Measurements from ENCODE around the gene HMX3. TPM values are rescaled to one million over a fixed set of nuclear protein-coding genes. Genes with fewer than 3 reads are reported as not detected.
A peak's percentile ranks its signal among the peaks of the same experiment; 100 is the strongest.
"Not testable (repeated sequence)": the region's sequence is repeated elsewhere in the genome, so short reads cannot be mapped to it uniquely, and the experiment has no call there.

HMX3 gene
- total RNA-seq, 1 experiment from 2014 or later, result not detected

DNA sequence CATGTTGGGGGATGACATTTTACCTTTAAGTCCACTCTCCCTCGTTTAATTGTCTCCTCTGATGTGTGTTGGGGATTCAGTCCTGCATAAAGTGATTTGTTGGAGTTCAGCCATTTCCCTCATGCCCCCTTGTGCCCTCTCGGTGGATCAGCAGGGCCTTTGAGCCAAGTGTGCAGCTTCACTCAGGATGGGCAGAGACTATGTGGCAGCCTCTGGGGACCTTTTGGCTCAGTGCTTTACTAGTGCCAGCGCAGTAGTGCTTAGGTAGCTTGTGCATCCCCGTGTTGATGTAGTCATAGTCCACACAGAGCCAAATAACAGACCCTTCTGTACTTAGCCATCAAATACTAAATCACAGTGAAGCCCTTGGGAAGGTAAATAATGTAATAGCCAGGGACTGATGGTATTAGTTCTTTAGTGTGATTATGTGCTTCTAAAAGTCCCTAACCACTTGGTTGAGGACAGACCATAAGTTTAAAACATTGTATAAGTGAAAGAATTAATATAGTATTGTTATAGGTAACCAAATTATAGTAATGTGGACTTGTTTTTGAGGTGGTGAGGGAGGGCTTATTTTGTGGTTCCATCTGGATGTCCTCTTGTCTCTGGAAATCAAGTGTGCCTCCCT, 29.8 kb downstream of the HMX3 start:
- peaks cover 18% of the 10 kb centered on the region for H3K36me3 ChIP-seq (replicated peaks; ENCODE audit: control insufficient read depth, insufficient read depth, low read length)
- DNase-seq, result peak; percentile 13
- H3K4me3 ChIP-seq (ENCODE audit: insufficient read depth, low read depth, low read length), result no peak overlapping the region
- H3K27me3 ChIP-seq (ENCODE audit: control insufficient read depth, insufficient read depth, low read length), result no peaks in the 10 kb centered on the region

DNA sequence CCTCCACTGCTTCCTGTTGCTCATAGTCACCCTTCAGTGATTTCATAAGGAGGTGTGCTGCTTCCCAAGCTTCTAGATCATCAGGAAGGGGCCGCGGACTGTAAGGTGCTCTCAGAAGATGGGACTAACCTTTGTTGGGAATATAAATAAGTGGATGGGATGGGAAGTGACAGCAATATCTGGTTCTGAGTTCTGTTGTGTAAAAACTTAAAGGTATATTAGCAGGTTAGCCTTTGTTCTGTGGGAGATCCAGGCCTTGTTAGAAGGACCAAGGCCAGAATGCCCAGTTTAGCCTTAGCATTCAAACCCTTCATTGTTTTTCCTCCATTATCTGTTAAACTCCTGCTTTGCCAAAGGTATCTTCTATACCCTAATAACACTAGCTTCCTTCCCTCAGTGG, 30.8 kb downstream of the HMX3 start:
- DNase-seq, result no peak
- Histone ChIP-seq H3K27me3 (ENCODE audit: control insufficient read depth, insufficient read depth, low read length) (no peaks in the 10 kb centered on the region), H3K4me3 (ENCODE audit: insufficient read depth, low read depth, low read length) (no peak overlapping the region), H3K36me3 (replicated peaks; ENCODE audit: control insufficient read depth, insufficient read depth, low read length) (peaks cover 14% of the 10 kb centered on the region)

DNA sequence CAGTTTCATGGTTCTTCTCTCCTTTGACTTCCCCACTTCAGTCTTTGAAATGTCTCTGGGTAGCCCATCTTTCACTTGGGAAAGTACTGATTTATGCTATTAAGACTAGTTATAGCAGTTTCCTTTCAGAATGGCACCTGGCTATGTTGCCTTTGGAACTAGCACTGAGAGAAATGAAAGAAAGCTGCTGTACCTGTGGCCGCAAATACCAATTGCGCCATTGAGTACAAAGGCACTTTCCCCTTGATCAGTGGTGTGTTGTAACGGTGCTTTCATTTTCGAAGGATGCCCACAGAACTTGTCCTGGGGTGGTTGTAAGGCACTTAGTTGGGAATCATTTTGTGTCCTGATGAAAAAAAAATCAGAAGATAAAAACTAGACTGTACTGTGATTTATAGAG, 35.2 kb downstream of the HMX3 start:
- no peak for DNase-seq
- no peaks in the 10 kb centered on the region for H3K27me3 ChIP-seq (ENCODE audit: control insufficient read depth, insufficient read depth, low read length)
- H3K4me3 ChIP-seq (ENCODE audit: insufficient read depth, low read depth, low read length), result no peak overlapping the region
- peaks cover 2% of the 10 kb centered on the region; the same call in 1 of the 2 replicates for H3K36me3 ChIP-seq (replicated peaks; ENCODE audit: control insufficient read depth, insufficient read depth, low read length)

DNA sequence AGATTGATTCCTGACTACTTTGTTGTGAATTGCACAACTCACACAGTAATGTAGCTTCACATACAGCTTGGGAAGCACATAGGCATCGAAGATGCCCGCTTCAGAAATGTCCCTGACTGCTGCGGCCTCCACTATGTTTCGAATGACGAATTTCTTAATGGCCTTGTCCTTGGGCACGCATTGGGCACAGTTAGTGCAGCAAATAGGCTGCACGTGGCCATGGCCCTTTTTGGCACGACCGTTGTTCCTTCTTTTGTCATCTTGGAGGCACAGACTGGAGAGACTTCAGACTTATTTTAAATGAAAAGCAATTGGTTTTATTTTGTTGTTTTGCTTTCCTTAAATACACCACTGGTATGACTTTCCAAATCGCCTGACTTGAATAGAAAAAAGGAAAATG, 35.8 kb downstream of the HMX3 start:
- H3K4me3 ChIP-seq (ENCODE audit: insufficient read depth, low read depth, low read length), result not testable (repeated sequence)

DNA sequence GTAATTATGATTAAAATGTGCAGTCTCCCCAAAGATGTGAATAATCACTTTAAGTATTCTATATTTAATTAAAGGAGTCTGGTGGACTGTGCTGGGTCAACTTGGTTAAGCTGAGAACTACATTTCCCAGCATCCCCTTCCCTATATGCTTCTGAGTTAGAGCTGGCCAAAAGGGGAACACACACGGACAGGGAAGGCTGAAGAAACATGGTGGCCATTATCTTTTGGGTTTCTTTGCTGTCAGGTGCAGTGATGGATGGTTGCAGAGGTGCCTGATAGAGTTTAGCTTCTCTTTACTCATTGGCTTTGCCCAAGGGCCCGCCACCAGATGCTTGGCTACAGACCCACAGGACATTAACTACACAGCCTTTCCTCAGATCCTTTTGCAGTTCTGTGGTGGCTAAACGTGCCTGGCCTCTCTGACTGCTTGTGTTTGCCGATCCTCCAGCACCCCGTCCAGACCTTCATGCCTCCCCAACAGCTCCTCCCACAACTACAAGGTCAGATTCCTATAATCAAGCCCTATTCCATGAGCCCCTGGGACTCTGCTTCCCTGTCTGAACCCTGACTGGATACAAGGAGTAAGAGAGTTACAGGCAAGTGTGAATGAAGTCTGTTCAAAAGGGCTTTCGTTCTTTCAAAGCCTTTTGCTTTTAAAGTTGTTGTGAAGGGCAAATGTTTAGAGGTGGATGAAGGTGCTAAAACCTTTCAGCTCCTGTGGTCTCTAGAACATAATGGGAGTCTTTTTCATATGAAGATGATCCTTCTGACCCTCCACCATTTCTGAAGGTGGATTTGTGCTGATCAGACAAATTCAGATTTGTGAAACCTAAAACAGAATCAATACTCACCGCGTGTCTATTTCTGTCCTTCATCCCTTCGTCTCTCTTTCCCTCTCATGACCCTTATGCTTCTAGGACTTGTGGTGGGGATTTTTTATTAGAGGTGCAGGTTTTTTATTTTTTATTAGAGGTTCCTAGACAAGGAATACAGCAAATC, 39.9 kb downstream of the HMX3 start:
- no peak for DNase-seq
- Histone ChIP-seq H3K4me3 (ENCODE audit: insufficient read depth, low read depth, low read length) (no peak overlapping the region), H3K36me3 (replicated peaks; ENCODE audit: control insufficient read depth, insufficient read depth, low read length) (peaks cover 1% of the 10 kb centered on the region; the same call in 1 of the 2 replicates), H3K27me3 (ENCODE audit: control insufficient read depth, insufficient read depth, low read length) (no peaks in the 10 kb centered on the region)

More for the DNA sequence above, 35.8 kb downstream of the HMX3 start:
- not testable (repeated sequence) for H3K36me3 ChIP-seq (replicated peaks; ENCODE audit: control insufficient read depth, insufficient read depth, low read length); H3K27me3 ChIP-seq (ENCODE audit: control insufficient read depth, insufficient read depth, low read length); DNase-seq

DNA sequence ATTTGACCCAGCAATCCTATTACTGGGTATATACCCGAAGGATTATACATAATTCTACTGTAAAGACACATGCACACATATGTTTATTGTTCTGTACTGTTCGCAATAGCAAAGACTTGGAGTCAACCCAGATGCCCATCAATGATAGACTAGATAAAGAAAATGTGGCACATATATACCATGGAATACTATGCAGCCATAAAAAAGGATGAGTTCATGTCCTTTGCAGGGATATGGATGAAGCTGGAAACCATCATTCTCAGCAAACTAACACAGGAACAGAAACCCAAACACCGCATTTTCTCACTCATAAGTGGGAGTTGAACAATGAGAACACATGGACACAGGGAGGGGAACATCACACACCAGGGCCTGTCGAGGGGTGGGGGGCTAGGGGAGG, 42.6 kb downstream of the HMX3 start:
- not testable (repeated sequence) for DNase-seq; H3K4me3 ChIP-seq (ENCODE audit: insufficient read depth, low read depth, low read length); H3K27me3 ChIP-seq (ENCODE audit: control insufficient read depth, insufficient read depth, low read length); H3K36me3 ChIP-seq (replicated peaks; ENCODE audit: control insufficient read depth, insufficient read depth, low read length)

DNA sequence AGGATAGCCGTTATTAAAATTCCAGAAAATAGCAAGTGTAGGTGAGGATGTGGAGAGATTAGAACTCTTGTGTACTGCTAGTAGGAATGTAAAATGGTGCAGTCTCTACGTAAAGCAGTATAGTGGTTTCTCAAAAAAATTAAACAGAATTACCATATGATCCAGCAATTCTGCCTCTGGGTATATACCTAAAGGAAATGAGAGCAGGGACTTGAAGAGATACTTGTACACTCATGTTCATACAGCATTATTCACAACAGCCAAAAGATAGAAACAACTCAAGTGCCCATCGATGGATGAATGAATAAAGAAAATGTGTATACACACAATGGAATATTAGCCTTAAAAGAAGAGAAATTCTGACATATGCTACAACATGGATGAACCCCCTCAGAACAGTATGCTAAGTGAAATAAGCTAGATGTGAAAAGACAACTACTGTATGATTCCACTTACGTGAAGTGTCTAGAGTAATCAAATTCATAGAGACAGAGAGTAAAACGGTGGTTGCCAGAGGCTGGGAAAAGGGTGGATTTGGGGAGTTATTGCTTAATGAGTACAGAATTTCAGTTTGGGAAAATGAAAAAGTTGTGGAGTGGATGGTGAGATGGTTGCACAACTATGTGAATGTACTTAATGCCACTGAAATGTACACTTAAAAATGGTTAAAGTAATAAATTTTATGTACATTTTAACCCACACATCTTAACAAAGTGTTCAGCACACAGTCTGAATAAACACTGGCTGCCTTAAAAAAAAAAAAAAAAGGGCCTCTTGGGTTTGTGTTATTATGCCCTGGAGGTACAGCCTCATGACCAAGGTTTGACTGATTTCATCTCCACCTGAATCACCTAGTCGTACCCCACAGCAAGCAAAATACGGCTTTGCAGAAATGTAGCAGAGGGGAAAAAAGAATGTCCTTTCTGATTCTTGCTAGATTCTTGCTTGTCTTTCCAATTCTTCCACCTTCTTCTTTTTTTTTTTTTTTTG, 44.6 kb downstream of the HMX3 start:
- Histone ChIP-seq H3K36me3 (replicated peaks; ENCODE audit: control insufficient read depth, insufficient read depth, low read length) (peaks cover 1% of the 10 kb centered on the region; the same call in 1 of the 2 replicates), H3K4me3 (ENCODE audit: insufficient read depth, low read depth, low read length) (no peak overlapping the region), H3K27me3 (ENCODE audit: control insufficient read depth, insufficient read depth, low read length) (no peaks in the 10 kb centered on the region)
- DNase-seq, result no peak

DNA sequence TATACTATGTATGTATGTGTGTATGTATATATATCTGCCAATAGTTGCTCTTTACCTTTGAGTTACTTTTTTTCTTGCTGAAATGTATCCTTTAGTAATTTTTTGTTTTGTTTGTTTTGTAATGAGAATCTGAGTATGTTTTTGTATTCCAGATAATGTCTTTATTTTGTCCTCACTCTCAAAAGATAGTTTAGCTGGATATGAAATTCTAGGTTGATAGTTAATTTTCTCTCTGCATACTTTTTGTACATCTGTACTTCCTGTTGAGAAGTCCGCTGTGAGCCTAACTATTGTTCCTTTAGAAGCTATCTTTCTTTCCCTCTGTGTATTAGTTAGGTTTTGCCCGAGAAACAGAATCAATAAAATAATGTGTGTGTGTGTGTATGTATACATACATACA, 48.0 kb downstream of the HMX3 start:
- Histone ChIP-seq H3K36me3 (replicated peaks; ENCODE audit: control insufficient read depth, insufficient read depth, low read length) (no peaks in the 10 kb centered on the region), H3K4me3 (ENCODE audit: insufficient read depth, low read depth, low read length) (no peak overlapping the region), H3K27me3 (ENCODE audit: control insufficient read depth, insufficient read depth, low read length) (no peaks in the 10 kb centered on the region)
- no peak for DNase-seq

DNA sequence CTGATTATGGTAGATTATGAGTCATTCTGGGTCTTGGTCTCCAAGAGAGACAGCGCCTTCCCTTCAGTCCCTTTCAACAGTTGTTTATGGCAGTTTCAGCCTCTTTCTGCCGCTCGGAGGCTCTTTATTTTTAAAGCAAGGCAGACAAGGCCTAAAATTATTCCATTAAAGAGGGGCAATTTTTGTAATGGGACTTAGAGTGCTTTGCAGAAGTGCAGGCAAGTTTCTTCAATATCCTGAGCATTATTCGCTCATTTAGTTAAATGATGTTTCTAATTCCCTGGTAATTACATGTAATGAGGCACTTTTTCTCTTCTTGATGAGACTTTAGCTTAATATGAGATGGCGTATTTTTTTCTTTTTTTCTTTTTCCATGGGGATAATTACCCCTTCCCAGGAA, 52.0 kb downstream of the HMX3 start:
- DNase-seq, result no peak
- Histone ChIP-seq H3K4me3 (ENCODE audit: insufficient read depth, low read depth, low read length) (no peak overlapping the region), H3K36me3 (replicated peaks; ENCODE audit: control insufficient read depth, insufficient read depth, low read length) (no peaks in the 10 kb centered on the region)

More for the DNA sequence above, 52.0 kb downstream of the HMX3 start:
- no peaks in the 10 kb centered on the region for H3K27me3 ChIP-seq (ENCODE audit: control insufficient read depth, insufficient read depth, low read length)

Other genes with a start within 250 kb of the HMX3 start
- not detected in 2 replicates for gene FAM24A, start 225.4 kb upstream of the HMX3 start, total RNA-seq (2014; rRNA removed; shearing (Covaris generic))
- 7.2 and 10.3 TPM in 2 replicates for gene C10orf88, start 181.7 kb upstream of the HMX3 start, total RNA-seq (2014; rRNA removed; shearing (Covaris generic))
- 6.1 and 7.8 TPM in 2 replicates for gene PSTK, start 155.6 kb upstream of the HMX3 start, total RNA-seq (2014; rRNA removed; shearing (Covaris generic))
- 3.4 and 5.0 TPM in 2 replicates for gene IKZF5, start 127.2 kb upstream of the HMX3 start, total RNA-seq (2014; rRNA removed; shearing (Covaris generic))
- 5.4 and 5.7 TPM in 2 replicates for gene ACADSB, start 127.0 kb upstream of the HMX3 start, total RNA-seq (2014; rRNA removed; shearing (Covaris generic))
- 0.07 TPM in 1 of 2 replicates, not detected in the other for gene HMX2, start 12.2 kb downstream of the HMX3 start, total RNA-seq (2014; rRNA removed; shearing (Covaris generic))
- 338 and 359 TPM in 2 replicates for gene BUB3, start 18.4 kb downstream of the HMX3 start, total RNA-seq (2014; rRNA removed; shearing (Covaris generic))